GM12878 (cell line): Measurements from ENCODE around the gene TMEM225B. TPM values are rescaled to one million over a fixed set of nuclear protein-coding genes. Genes with fewer than 3 reads are reported as not detected.

Source experiments
- ATAC-seq: fragments of 200-7000 bp; cut with Tn5 transposase; 3 replicates; pipeline ENCODE4 v1.9.1; 2020; ENCODE audit warnings: mild to moderate bottlenecking, moderate library complexity
- BruUV-seq: library from RNA; stranded (reverse); fragments of 400-500 nt; replicated peaks from 2 replicates; lab custom pipeline; 2021; lab: Mats Ljungman, UMichigan
- CTCF ChIA-PET: fragments of 300-600 bp; sonication (Branson Sonifier 250); formaldehyde crosslinking; extraction: SDS; loops from one replicate; lab custom pipeline; 2021; ENCODE audit warnings: inconsistent platforms; lab: Yijun Ruan, JAX
- POLR2A ChIA-PET: fragments of 350-600 bp; formaldehyde crosslinking; extraction: SDS; loops from one replicate; lab custom pipeline; 2021; ENCODE audit warnings: inconsistent platforms; lab: Charles Lee
- RAD21 ChIA-PET: fragments of 300-600 bp; sonication (Branson Sonifier 250); formaldehyde crosslinking; loops from one replicate; lab custom pipeline; 2023; ENCODE audit warnings: antibody characterized with exemption; ENCODE audit not compliant: unreplicated experiment; lab: Charles Lee
- SMC1A ChIA-PET: fragments of 300-600 bp; sonication (Branson Sonifier 250); formaldehyde crosslinking; loops from one replicate; lab custom pipeline; 2023; ENCODE audit not compliant: unreplicated experiment, uncharacterized antibody; lab: Charles Lee
- DNase-seq: peaks from one replicate; pipeline ENCODE4 v3.0.0-alpha.2; 2011; ENCODE audit warnings: low read depth, low spot score
- FAIRE-seq: peaks from 3 replicates; lab custom pipeline; 2011; peaks lifted over from hg19 to GRCh38; lab: Jason Lieb, UNC
- H2AFZ ChIP-seq: 2 replicates; pipeline ENCODE4 v1.6.0; 2011; ENCODE audit warnings: low read depth, low read length, control low read depth; ENCODE audit not compliant: control insufficient read depth
- H3K27ac ChIP-seq: 2 replicates; pipeline ENCODE4 v1.5.1; 2011; ENCODE audit warnings: control low read depth; ENCODE audit not compliant: control insufficient read depth, insufficient read depth
- H3K27me3 ChIP-seq, 2 experiments: replicated peaks in 1 of 2; 2 replicates each; pipeline versions ENCODE4 v1.6.0 to v1.6.1; 2011; ENCODE audit warnings: low read length in 1 of 2; ENCODE audit not compliant: control insufficient read depth in 2 of 2, insufficient read depth in 2 of 2
- H3K36me3 ChIP-seq, 2 experiments: 2 replicates each; pipeline ENCODE4 v1.5.1; 2011; ENCODE audit warnings: low read length in 1 of 2; ENCODE audit not compliant: control insufficient read depth in 2 of 2, insufficient read depth in 2 of 2
- H3K4me1 ChIP-seq: 2 replicates; pipeline ENCODE4 v1.6.1; 2011; ENCODE audit warnings: mild to moderate bottlenecking, low read length, moderate library complexity, mixed read lengths; ENCODE audit not compliant: control insufficient read depth, insufficient read depth
- H3K4me2 ChIP-seq: 2 replicates; pipeline ENCODE4 v1.6.0; 2011; ENCODE audit warnings: control low read depth; ENCODE audit not compliant: control insufficient read depth, insufficient read depth
- H3K4me3 ChIP-seq: fragments of 200-600 bp; sonication (generic); 2 replicates; pipeline ENCODE4 v1.5.1; 2016
- H3K79me2 ChIP-seq: 2 replicates; pipeline ENCODE4 v1.6.0; 2011; ENCODE audit warnings: low read length; ENCODE audit not compliant: control insufficient read depth, insufficient read depth
- H3K9ac ChIP-seq: 2 replicates; pipeline ENCODE4 v1.8.0; 2011; ENCODE audit warnings: low read length, control low read depth, mixed read lengths; ENCODE audit not compliant: control insufficient read depth, insufficient read depth
- H3K9me3 ChIP-seq: replicated peaks from 3 replicates; pipeline ENCODE4 v1.5.1; 2011; ENCODE audit warnings: mild to moderate bottlenecking, low read length; ENCODE audit not compliant: control insufficient read depth, insufficient read depth
- H4K20me1 ChIP-seq: 2 replicates; pipeline ENCODE4 v1.6.0; 2011; ENCODE audit not compliant: control insufficient read depth, insufficient read depth
- BRCA1 ChIP-seq: IDR thresholded peaks from 2 replicates; pipeline ENCODE4 v1.6.1; 2011; ENCODE audit warnings: low read depth, low read length, improper control_type of control experiment
- FOS ChIP-seq: IDR thresholded peaks from 3 replicates; pipeline ENCODE4 v1.6.1; 2011; ENCODE audit warnings: borderline replicate concordance; ENCODE audit not compliant: insufficient read length; ENCODE audit errors: extremely low read depth
- MAX ChIP-seq: IDR thresholded peaks from 2 replicates; pipeline ENCODE4 v1.6.1; 2012; ENCODE audit warnings: low read depth, low read length, improper control_type of control experiment
- NFIC ChIP-seq: IDR thresholded peaks from 2 replicates; pipeline ENCODE4 v1.6.1; 2012; ENCODE audit warnings: low read depth, mild to moderate bottlenecking, inconsistent platforms, low read length, moderate library complexity
- PML ChIP-seq: IDR thresholded peaks from 2 replicates; pipeline ENCODE4 v1.6.1; 2012; ENCODE audit warnings: low read length, inconsistent platforms
- SMAD5 ChIP-seq: IDR thresholded peaks from 2 replicates; pipeline ENCODE4 v1.6.1; 2016; ENCODE audit warnings: antibody characterized with exemption, low read depth
- SPI1 ChIP-seq: IDR thresholded peaks from 2 replicates; pipeline ENCODE4 v1.6.1; 2011; ENCODE audit warnings: low read depth, mild to moderate bottlenecking, low read length, moderate library complexity, borderline replicate concordance; ENCODE audit not compliant: insufficient read depth
- TARDBP ChIP-seq: IDR thresholded peaks from 2 replicates; pipeline ENCODE4 v1.6.1; 2016; ENCODE audit warnings: borderline replicate concordance
- ZNF274 ChIP-seq: IDR thresholded peaks from one replicate; pipeline ENCODE4 v1.8.0; 2011; ENCODE audit not compliant: insufficient read length, insufficient read depth
- ZNF592 ChIP-seq: fragments of 450-650 bp; IDR thresholded peaks from 2 replicates; pipeline ENCODE4 v1.6.1; 2017; ENCODE audit warnings: mild to moderate bottlenecking, moderate library complexity
- WGBS: methylation state at CpG from one replicate; pipeline ENCODE4 v1.1.6; 2016; ENCODE audit warnings: low lambda C conversion rate; ENCODE audit not compliant: insufficient replicate concordance, insufficient coverage; ENCODE audit errors: missing lambda C conversion rate; 5-methylcytosine and 5-hydroxymethylcytosine counted together
- in situ Hi-C: fragments of 300-500 bp; cut with MboI; formaldehyde crosslinking; loops from 9 replicates; pipeline ENCODE4 v1.14.3; 2018; ENCODE audit warnings: mixed read lengths
- intact Hi-C: fragments of 100-400 bp; cut with micrococcal nuclease; formaldehyde crosslinking; loops from one replicate; pipeline ENCODE4 v1.14.2; 2022; ENCODE audit not compliant: unreplicated experiment
- polyA plus RNA-seq, 11 experiments: library from polyadenylated mRNA; depleted of rRNA in 4 of 11; unstranded in 6 of 11; stranded (reverse) in 5 of 11; fragments of >200 nt; fragmentation: Nextera tagmentation in 4 of 11; fragmentation: Illumina TruSeq in 1 of 11; extraction: Ambion mirVana in 4 of 11; extraction: Trizol in 1 of 11; gene quantifications; 1 replicate in 1 of 11; 2 replicates in 10 of 11; pipeline versions ENCODE4 v1.2.1 to v1.2.3, GENCODE V29; 2011 to 2016; ENCODE audit warnings: inconsistent platforms in 2 of 11, missing spikeins in 2 of 11, low read depth in 1 of 11
- total RNA-seq, 4 experiments: library from RNA; depleted of rRNA in 3 of 4; stranded (reverse); fragments of >200 nt in 3 of 4; fragmentation: Illumina TruSeq in 1 of 4; extraction: Trizol in 1 of 4; gene quantifications; 2 replicates each; pipeline versions ENCODE4 v1.2.1 to v1.2.3, GENCODE V29; 2013 to 2021
- TF ChIP-seq, protein P1 (sequence below): IDR thresholded peaks from 2 replicates; pipeline ENCODE4 v1.6.1; 2011; ENCODE audit warnings: low read depth, mild to moderate bottlenecking, low read length, moderate library complexity, borderline replicate concordance; ENCODE audit errors: extremely low read depth

The TMEM225B gene
- total and polyA plus RNA-seq, 10 of the 15 experiments (the other 5 are each of a cell fraction or from before 2014, with no cell fraction given) = 0.22 to 1.9 (median 0.43) TPM

DNA sequence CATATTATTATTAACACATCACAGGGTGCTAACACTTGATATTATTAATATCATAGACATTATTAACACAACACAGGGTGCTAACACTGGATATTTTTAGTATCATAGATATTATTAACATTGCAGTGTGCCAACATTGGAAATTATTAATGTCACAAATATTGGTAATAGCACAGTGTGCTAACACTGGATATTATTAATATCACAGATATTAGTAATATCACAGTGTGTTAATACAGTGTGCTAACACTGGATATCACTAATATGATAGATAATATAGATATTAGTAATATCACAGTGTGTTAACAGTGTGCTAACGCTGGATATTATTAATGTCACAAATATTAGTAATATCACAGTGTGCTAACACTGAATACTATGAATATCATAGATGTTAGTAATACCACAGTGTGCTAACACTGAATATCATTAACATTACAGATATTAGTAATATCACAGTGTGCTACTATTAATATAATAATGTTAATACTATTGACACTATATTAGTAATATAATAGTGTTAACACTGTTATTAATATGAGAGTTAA is 1.6 kb upstream of the TMEM225B start:
- in situ Hi-C loops (no loop called here), intact Hi-C loops (no loop called here)
- ChIA-PET CTCF (no interaction called here), SMC1A (no interaction called here), RAD21 (no interaction called here), POLR2A (no interaction called here)
- ATAC-seq = no peak
- Histone ChIP-seq H3K9ac (no peak overlapping the region), H3K36me3 (no peaks in the 10 kb centered on the region), H3K27me3 (no peaks in the 10 kb centered on the region), H3K4me1 (no peaks in the 10 kb centered on the region), H3K4me2 (no peak overlapping the region), H3K4me3 (no peak overlapping the region), H3K27ac (no peak overlapping the region), H3K9me3 (no peaks in the 10 kb centered on the region), H3K79me2 (no peaks in the 10 kb centered on the region), H2AFZ (no peak overlapping the region), H4K20me1 (no peaks in the 10 kb centered on the region)
- no peak for FAIRE-seq
- no peak for DNase-seq
- 85% methylated on average over 1 of the region's 1 CpG for WGBS
- TF ChIP-seq PML (no peak), NFIC (0 out of 2 replicates have a peak, but pooled peaks have one; percentile 19)
- BruUV-seq = no TSS peak

DNA sequence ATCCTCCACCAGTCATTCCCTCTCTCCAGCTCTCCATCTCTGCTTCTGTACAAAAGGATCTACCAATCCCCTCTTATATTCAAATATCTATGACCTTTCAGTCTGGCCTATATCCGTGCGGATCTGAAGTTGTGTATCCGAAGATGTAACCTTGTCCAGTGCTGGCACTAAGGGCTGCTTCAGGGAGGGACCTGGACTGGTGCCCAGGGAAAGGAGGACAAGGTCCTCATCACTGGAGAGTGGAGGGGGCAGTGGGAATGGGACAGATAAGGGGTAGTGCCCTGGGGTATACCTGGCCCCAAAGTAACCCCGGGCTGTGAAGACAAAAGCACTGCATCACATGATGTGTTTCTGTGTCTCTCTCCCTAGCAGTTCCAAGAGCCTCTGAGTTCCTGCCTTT is 1.8 kb downstream of the TMEM225B start:
- Histone ChIP-seq H3K9me3 (no peaks in the 10 kb centered on the region), H2AFZ (no peak overlapping the region), H3K4me3 (no peak overlapping the region), H3K36me3 (no peaks in the 10 kb centered on the region), H3K27me3 (no peaks in the 10 kb centered on the region), H3K4me1 (no peaks in the 10 kb centered on the region), H3K9ac (no peak overlapping the region), H3K27ac (no peak overlapping the region), H3K79me2 (no peaks in the 10 kb centered on the region), H3K4me2 (no peak overlapping the region), H4K20me1 (no peaks in the 10 kb centered on the region)
- 75% methylated on average over 4 of the region's 4 CpGs for WGBS
- ChIA-PET CTCF (no interaction called here), SMC1A (no interaction called here), POLR2A (no interaction called here), RAD21 (no interaction called here)
- DNase-seq = no peak
- no peak for ATAC-seq
- FAIRE-seq = no peak
- intact Hi-C loops = loop anchor here (2.0 kb wide), 1 partner anchor 19 kb away; no protein-coding TSS in a partner anchor
- no TSS peak for BruUV-seq
- in situ Hi-C loops = no loop called here
- TF ChIP-seq SMAD5 (no peak), ZNF592 (no peak), TARDBP (no peak), ZNF274 (no peak), FOS (no peak), MAX (no peak), SPI1 (no peak), BRCA1 (no peak)
- TF ChIP-seq, protein P1, sequence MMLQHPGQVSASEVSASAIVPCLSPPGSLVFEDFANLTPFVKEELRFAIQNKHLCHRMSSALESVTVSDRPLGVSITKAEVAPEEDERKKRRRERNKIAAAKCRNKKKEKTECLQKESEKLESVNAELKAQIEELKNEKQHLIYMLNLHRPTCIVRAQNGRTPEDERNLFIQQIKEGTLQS = no peak
